NOMO-1 (cell line): ENCODE results near the gene FHIP2A.
"Not testable (repeated sequence)": the region's sequence is repeated elsewhere in the genome, so short reads cannot be mapped to it uniquely, and the experiment has no call there.

Experiments
- DNase-seq, 2 experiments: peaks; one replicate each; lab custom pipeline; 2025; ENCODE audit not compliant: unreplicated experiment in 2 of 2; lab: John Stamatoyannopoulos, UW

The FHIP2A gene

GRCh38 chr10:114811862-114812261 is 9.7 kb upstream of the FHIP2A start:
- no peak for DNase-seq

GRCh38 chr10:114815791-114816190 is 5.8 kb upstream of the FHIP2A start:
- no peak for DNase-seq

- DNase-seq, result no peak
These were observed 5.3 kb upstream of the FHIP2A start for GRCh38 chr10:114816308-114816707.

GRCh38 chr10:114819322-114819721 is 2.3 kb upstream of the FHIP2A start:
- no peak for DNase-seq

GRCh38 chr10:114821915-114822443 is 399 bp downstream of the FHIP2A start:
- DNase-seq, result no peak

GRCh38 chr10:114822444-114823076 is 980 bp downstream of the FHIP2A start:
- peak; percentile 25 to 34 for DNase-seq

- no peak for DNase-seq
These were observed 1.5 kb downstream of the FHIP2A start for GRCh38 chr10:114823077-114823463.

- DNase-seq, result no peak
These were observed 2.8 kb downstream of the FHIP2A start for GRCh38 chr10:114824391-114824790.

- DNase-seq, result no peak
These were observed 4.1 kb downstream of the FHIP2A start for GRCh38 chr10:114825513-114826253.

- DNase-seq, result no peak
These were observed 7.8 kb downstream of the FHIP2A start for GRCh38 chr10:114829160-114829909.

- no peak for DNase-seq
These were observed 9.7 kb downstream of the FHIP2A start for GRCh38 chr10:114831186-114831867.

- DNase-seq, result no peak
These were observed 16.1 kb downstream of the FHIP2A start for GRCh38 chr10:114837690-114838089.

GRCh38 chr10:114839901-114840300 is 18.3 kb downstream of the FHIP2A start:
- DNase-seq, result no peak

- no peak for DNase-seq
These were observed 24.6 kb downstream of the FHIP2A start for GRCh38 chr10:114845978-114846693.

- not testable (repeated sequence) for DNase-seq
These were observed 25.9 kb downstream of the FHIP2A start for GRCh38 chr10:114847517-114847916.

GRCh38 chr10:114849674-114850073 is 28.1 kb downstream of the FHIP2A start:
- no peak for DNase-seq

- DNase-seq, result no peak
These were observed 28.5 kb downstream of the FHIP2A start for GRCh38 chr10:114850126-114850525.

- DNase-seq, result no peak
These were observed 29.8 kb downstream of the FHIP2A start for GRCh38 chr10:114851336-114851735.

- no peak for DNase-seq
These were observed 30.6 kb downstream of the FHIP2A start for GRCh38 chr10:114852197-114852596.

GRCh38 chr10:114854906-114855305 is 33.3 kb downstream of the FHIP2A start:
- no peak for DNase-seq
